ENCODE measurements around the gene CHST14. TPM values are rescaled to one million over a fixed set of nuclear protein-coding genes. Genes with fewer than 3 reads are reported as not detected.

CHST14 gene
- total and polyA plus RNA-seq, 2 of the 8 experiments (the other 6 are each of a cell fraction or from before 2014, with no cell fraction given): 13.4 to 20.3 TPM

DNA sequence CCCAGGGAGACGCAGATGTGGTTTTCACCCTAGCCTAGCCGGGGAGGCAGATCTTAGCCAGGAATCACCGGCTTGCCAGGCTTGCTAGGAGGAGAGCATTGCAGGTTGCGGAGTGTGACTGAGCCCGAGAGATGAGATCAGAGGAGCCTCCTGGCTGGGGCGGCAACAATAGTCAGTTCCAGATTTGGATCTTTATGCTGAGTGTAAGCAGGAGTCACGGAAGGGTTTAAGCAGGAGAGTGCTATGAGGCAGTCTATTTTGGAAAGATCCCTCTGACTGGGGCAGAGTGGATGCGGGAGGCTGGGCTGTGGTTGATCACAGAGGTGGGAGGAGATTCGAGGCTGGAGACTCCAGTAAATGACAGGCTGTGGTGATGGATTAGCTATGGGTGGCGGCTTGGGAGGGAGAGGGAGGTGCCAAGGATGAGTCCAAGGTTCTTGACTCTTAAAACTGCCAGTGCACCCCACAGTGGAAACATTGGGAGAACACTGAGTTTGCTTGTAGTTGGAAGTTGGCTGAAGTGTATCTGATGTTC lies 40.4 kb upstream of the CHST14 start:
- TF ChIP-seq RBBP5 (IDR thresholded peaks at IDR 0.05; ENCODE audit: borderline replicate concordance, low read depth, low read length): no peak
- TF ChIP-seq SRF (IDR thresholded peaks at IDR 0.05; ENCODE audit: low read depth, low read length): no peak
- H2BK5ac ChIP-seq (ENCODE audit: low read depth, low read length): no peak overlapping the region
- no peak overlapping the region for H3K9ac ChIP-seq (replicated peaks in 1 of 4; ENCODE audit: extremely low read depth in 1 of 4, low read depth in 3 of 4, low read length in 3 of 4)
- no peak overlapping the region for H4K91ac ChIP-seq (replicated peaks; ENCODE audit: insufficient read length, low read length)
- H3K4me2 ChIP-seq (ENCODE audit: insufficient read depth in 1 of 2, low read depth in 2 of 2, low read length in 2 of 2): peak overlapping the region; percentile 13 to 25; a peak in 2 of 4 replicates
- H3K4ac ChIP-seq (replicated peaks; ENCODE audit: insufficient read length, low read depth, low read length): no peak overlapping the region
- no peak overlapping the region for H3K23ac ChIP-seq (ENCODE audit: insufficient read length)
- H3K79me2 ChIP-seq (ENCODE audit: control insufficient read depth in 1 of 2, insufficient read depth in 2 of 2, low read length in 2 of 2): no peaks in the 10 kb centered on the region
- H3K18ac ChIP-seq (ENCODE audit: extremely low read depth, low read length): peak overlapping the region; percentile 86; the same call in 1 of the 2 replicates
- H4K5ac ChIP-seq (ENCODE audit: insufficient read length, low read depth, low read length): no peak overlapping the region
- H3K79me1 ChIP-seq (ENCODE audit: low read depth, low read length): no peaks in the 10 kb centered on the region
- no peak overlapping the region for H3K14ac ChIP-seq (ENCODE audit: insufficient read length)
- peak overlapping the region; percentile 0; the same call in 1 of the 2 replicates for H2AFZ ChIP-seq (ENCODE audit: low read length)
- no peak overlapping the region for H2BK120ac ChIP-seq (replicated peaks; ENCODE audit: low read depth, low read length)
- H3K4me3 ChIP-seq (ENCODE audit: extremely low read depth in 1 of 4, insufficient read depth in 2 of 4, low read depth in 3 of 4, low read length in 4 of 4): no peak overlapping the region
- H3K23me2 ChIP-seq (ENCODE audit: low read depth, low read length): no peaks in the 10 kb centered on the region
- no peak overlapping the region for H2AK5ac ChIP-seq (ENCODE audit: low read depth, low read length)
- peaks cover 0 to 26% (median 8%) of the 10 kb centered on the region in 4 experiments; a peak in 5 of 7 replicates for H3K27me3 ChIP-seq (replicated peaks in 1 of 4; ENCODE audit: control insufficient read depth in 3 of 4, extremely low read depth in 1 of 4, insufficient read depth in 3 of 4, low read length in 3 of 4)
- peak overlapping the region; percentile 77 for H2BK12ac ChIP-seq (ENCODE audit: low read depth, low read length)
- H4K20me1 ChIP-seq (replicated peaks in 1 of 2; ENCODE audit: control insufficient read depth in 1 of 2, insufficient read depth in 2 of 2, low read length in 2 of 2): no peaks in the 10 kb centered on the region
- CTCF ChIA-PET (ENCODE audit: partially characterized antibody): interaction anchor here (0.6 to 3.1 kb wide), 7 partner anchors 8 to 104 kb away, joined by 3 to 18 read pairs (median 5); no protein-coding TSS in a partner anchor
- 66% methylated on average over 10 of the region's 10 CpGs; no CpG with 5 or more reads in 1 of the 2 experiments for WGBS, 2 experiments (ENCODE audit: extremely low coverage in 1 of 2, insufficient coverage in 1 of 2, insufficient read length in 1 of 2, insufficient replicate concordance in 2 of 2, low coverage in 1 of 2, low lambda C conversion rate in 2 of 2, missing lambda C conversion rate in 1 of 2)
- H3K4me1 ChIP-seq (replicated peaks in 1 of 4; ENCODE audit: control insufficient read depth in 3 of 4, insufficient read depth in 4 of 4, low read length in 3 of 4): peaks cover 4 to 16% (median 9%) of the 10 kb centered on the region in 4 experiments
- DNase-seq (ENCODE audit: low read depth in 1 of 2, low spot score in 2 of 2) (no peak), FAIRE-seq (no peak)
- no peak overlapping the region for H4K8ac ChIP-seq (ENCODE audit: extremely low read depth, insufficient read depth, low read length)
- H3K56ac ChIP-seq (replicated peaks; ENCODE audit: insufficient read length, low read depth, low read length): no peak overlapping the region
- H3K27ac ChIP-seq (ENCODE audit: low read depth, low read length): no peak overlapping the region
- H2BK20ac ChIP-seq (ENCODE audit: low read length): no peak overlapping the region
- POLR2A ChIA-PET (ENCODE audit: partially characterized antibody): interaction anchor here (1.0 to 3.7 kb wide), 8 partner anchors 9 to 151 kb away, joined by 3 to 23 read pairs (median 4); partner anchors contain the start of genes BAHD1 and KNSTRN
- H3K9me3 ChIP-seq (ENCODE audit: insufficient read depth in 2 of 2, low read depth in 1 of 2, low read length in 1 of 2): no peaks in the 10 kb centered on the region
- peak overlapping the region; percentile 67; the same call in 1 of the 2 replicates for H2BK15ac ChIP-seq (ENCODE audit: low read length)
- no peaks in the 10 kb centered on the region for H3K36me3 ChIP-seq (ENCODE audit: control insufficient read depth in 2 of 4, insufficient read depth in 4 of 4, low read length in 3 of 4)
